HG03039 (cell line): ENCODE results near the gene FNBP1.
A peak's percentile ranks its signal among the peaks of the same experiment; 100 is the strongest.

Source experiments
- ATAC-seq: cut with Tn5 transposase; IDR thresholded peaks from one replicate; pipeline ENCODE4 v1.9.1; 2021; ENCODE audit warnings: mild to moderate bottlenecking, moderate library complexity; ENCODE audit not compliant: unreplicated experiment

FNBP1 gene

DNA sequence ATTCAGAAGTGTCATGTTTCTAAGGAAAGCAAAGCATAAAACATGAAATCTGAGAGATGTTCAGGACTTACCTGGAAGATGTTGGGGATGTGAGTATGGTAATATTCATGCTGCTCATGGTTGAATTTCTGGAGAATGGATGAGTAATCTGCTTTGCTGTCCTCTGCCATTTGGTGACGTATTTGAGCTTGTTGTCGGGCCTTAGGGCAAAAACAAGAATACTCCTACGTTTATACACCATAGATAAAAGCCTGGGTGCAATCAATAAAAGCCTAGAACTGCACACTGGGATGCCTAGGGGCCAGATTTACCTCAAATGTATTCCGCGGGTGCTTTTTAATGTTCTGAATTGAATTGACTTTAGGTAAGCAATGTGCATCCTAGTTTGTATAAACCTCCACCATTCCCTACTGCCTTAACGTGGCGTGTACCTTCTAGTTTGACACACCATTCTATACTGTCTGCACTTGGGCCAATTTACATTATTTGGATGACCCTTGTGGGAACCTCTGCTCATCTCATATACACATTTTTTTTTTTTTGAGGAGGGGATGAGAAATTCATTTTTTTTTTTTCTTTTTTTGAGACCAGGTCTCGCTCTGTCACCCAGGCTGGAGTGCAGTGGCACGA, 113.4 kb downstream of the FNBP1 start:
- ATAC-seq: no peak

DNA sequence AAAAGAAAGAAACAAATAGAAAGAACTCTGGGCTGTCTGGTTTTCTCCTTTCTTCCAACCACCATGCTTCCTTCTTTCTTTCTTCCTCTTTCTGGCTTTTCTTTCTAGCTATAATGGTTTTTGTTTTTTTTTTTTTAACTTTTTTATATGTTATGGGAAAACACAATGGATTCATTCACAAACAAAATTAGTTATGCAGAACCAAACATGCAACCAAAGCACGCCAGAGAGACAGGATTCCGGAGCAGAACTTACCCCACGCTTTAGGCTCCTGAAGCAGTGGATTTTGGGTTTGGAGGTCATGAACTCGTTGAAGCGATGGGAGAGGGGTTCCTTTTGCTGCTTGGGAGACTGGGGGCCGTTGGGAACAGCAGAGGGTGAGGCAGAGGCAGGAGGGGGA, 119.4 kb downstream of the FNBP1 start:
- no peak for ATAC-seq

DNA sequence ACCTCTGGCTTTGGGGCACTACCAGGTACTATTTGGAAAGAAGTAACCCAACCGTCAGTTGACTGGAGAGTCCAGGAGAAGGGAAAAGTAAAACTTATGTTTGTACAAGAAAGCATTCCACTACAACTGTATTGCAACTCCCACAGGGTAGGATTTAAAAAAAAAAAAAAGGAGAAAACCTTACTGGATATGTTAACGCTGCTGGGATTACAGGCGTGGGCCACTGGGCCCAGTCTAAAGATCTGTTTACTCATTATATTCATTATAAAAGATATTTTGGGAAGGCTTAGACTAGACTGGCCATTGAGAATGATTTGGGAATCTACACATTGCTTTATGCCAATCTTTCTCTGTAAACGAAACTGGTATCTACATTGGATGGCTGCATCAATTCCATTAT, 121.1 kb downstream of the FNBP1 start:
- no peak for ATAC-seq

DNA sequence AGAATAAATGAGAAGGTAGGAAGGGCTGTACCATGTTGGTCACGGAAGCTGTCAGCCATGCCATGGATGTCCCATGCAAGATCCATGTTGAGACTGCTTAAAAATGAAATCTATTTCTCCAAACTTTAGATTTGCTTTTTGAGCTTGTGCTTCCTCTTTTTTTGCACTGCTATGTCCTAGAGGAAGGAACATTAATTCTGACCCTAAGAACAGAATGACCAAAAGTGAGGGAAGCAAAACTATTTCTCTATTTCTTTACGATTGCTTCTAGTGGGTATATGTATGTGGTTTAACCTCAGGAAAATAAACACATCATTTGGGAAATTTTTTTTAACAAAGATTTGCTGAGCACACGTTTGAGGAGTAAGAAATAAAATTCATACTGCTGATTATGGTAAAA, 123.1 kb downstream of the FNBP1 start:
- ATAC-seq: no peak

DNA sequence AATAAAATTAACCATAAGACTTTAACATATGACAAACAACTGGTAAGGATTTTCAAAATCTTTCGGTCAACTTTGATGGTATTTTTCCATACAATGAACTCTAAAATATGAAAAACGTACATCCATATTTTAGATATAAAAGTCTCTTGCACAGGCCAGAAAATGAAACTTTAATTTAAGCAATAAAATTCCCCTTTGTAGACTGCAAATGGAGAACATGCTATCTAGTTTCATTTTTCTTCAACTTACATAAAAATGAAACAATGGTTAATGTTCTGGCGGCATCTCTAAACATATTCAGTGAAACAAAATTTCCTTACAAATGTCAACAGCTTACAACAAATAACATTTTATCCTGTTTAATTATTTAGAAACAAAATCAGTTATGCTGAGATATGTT, 123.7 kb downstream of the FNBP1 start:
- no peak for ATAC-seq

DNA sequence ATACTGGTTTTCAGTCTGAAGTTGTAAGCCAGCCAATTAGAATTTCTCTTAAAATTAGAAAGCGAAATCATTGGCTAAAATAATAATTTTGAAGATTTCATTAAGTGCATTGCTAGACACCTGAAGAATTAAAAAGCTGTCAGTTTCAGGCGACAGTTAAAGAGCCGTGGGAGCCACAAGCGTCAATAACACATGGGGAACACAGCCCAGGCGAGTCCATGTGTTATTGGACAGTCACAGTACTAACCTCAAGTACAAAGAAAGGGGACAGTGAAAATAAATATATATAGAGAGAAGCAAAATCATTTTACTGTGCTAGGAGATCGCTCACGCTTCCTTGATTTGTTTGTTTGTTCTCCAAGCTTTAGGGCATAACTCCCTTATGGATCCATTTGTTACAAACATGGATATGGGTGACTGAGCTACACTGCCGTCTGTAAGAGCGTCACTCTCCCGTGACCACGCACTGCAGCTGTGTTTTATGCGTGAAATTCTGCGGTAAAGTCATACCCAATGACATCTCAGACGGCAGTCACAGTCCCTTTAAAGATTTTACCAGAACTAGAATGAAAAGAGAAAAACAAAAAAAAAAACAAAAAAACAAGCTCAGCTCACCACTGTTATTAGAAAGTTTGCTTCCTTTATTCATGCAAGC, 124.6 kb downstream of the FNBP1 start:
- ATAC-seq: no peak

DNA sequence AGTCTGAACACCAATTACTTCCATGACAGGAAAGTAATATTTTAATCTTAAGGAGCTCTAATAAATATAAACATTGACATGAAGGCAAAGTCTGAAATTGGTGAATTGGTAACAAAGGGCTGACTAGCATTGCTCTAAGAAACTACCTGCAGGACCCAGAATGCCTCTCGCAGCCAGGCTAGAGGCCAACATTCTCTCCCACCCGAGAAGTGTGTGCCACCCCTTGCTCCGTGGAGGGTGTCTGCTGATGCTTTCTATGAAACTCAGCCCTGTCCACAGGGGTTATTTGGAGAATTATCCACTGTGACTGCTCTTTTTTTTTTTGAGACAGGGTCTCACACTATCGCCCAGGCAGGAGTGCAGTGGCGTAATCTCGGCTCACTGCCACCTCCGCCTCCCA, 126.3 kb downstream of the FNBP1 start:
- ATAC-seq: no peak

DNA sequence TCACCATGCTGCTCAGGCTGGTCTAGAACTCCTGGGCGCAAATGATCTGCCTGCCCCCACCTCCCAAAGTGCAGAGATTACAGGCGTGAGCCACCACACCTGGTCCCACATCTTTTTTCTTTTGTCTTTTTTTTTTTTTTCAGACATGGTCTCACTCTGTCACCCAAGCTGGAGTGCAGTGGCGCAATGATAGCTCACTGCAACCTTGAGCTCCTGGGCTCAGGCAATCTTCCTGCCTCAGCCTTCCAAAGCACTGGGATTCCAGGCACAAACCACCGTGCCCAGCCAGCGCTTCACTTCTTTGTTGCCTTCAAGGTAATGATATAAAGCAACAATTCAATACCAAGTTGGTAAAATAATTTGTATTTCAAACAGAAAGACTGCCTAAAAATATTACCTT, 128.9 kb downstream of the FNBP1 start:
- ATAC-seq: no peak

DNA sequence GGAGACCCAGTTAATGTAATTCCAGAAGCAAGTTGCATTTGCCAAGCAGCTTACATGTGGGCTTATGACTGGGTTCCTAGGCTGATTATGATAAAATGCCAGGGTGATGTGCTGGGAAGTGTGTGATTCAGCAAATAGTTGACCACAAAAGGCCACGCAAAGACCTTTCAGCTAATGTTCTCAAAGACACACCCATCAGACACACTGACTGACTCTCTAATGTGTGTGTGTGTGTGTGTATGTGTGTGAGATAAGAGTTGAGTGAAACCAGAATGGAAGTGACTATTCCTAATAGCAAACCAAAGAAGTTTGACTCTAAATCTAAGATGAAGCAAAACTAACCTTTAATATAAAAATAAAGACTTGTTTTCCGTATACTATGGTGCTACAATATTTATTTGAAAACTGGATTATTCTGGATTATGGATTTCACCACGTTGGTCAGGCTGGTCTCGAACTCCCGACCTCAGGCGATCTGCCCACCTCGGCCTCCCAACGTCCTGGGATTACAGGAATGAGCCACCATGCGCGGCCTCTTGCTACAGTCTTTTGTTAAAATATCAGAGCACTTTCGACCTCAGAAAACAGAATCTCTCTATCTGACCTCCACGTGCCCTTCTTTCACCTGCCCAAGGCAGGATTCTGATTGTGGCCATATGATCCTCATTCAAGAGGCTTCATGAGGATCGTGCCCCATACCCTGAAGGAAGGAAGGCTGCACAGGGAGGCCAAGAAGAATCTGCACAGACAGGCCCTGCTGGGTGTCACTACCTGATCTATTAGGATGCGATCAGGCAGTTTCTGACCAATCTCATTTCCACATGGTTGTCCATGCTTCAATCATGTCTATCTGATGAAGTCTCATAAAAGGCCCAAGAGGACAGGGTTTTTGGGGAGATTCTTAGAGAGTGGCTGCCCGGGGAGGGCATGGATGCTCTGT, 132.1 kb downstream of the FNBP1 start:
- ATAC-seq: no peak

DNA sequence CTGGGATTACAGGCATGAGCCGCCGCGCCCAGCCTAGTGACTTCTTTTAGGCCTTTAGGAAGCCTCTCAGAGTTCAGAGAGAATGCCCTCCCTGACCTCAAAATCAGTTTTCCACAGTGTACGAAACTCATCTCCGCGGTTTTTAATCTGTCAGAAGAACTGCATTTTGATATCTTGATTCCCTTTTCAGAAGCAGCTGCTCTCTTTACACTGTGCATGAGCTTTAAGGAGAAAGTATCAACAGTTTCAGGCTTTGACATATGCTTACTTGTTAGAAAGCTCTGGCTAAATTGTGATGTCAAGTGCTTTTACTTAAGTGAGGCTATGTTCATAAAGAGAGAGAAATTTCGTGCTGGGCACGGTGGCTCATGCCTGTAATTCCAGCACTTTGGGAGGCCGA, 133.1 kb downstream of the FNBP1 start:
- ATAC-seq: no peak

DNA sequence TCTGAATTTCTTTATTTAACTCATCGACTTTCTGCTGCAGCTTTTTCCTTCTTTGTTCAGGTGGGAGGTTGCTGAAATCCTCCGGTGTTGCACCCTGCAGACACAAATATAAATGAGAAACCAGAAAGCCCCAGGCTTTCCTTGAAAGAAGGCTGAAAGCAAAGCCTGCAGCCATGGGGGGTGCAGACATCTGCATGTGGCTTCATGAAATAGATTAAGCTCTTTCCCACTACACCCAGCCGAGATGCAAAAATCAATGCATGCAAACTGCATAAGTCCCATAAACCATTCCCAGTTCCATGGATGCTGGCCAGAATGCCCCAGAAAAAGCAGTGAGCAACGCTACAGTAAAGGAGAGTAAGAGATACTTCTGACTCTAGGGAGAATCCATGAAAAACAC, 134.1 kb downstream of the FNBP1 start:
- ATAC-seq: no peak

DNA sequence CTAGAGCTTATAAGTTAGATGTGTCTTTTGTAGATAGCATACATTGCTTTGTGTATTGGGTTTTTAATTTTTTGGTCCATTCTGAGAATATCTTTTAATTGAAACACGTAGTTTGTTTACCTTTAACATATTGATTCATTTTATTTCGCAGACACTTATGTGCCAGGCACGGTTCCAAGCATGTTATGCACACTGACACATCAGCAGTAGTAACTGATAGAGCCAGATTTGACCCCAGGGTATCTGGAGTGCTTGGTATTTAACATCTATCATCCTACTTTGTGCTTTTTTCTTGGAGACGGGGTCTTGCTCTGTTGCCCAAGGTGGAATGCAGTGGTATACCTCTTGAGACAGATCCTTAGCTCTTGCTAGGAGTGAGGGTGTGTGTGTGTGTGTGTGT, 135.8 kb downstream of the FNBP1 start:
- ATAC-seq: no peak

DNA sequence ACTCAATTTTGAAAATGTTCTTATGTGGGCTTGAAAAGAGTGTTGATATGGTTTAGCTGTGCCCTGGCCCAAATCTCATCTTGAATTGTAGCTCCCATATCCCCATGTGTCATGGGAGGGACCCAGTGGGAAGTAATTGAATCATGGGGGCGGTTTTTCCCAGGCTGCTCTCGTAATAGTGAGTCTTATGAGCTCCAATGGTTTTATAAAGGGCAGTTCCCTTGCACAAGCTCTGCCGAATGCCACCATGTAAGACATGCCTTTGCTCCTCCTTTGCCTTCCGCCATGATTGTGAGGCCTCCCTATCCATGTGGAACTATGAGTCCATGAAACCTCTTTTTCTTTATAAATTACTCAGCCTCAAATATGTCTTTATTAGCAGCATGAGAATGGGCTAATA, 136.7 kb downstream of the FNBP1 start:
- ATAC-seq: no peak

DNA sequence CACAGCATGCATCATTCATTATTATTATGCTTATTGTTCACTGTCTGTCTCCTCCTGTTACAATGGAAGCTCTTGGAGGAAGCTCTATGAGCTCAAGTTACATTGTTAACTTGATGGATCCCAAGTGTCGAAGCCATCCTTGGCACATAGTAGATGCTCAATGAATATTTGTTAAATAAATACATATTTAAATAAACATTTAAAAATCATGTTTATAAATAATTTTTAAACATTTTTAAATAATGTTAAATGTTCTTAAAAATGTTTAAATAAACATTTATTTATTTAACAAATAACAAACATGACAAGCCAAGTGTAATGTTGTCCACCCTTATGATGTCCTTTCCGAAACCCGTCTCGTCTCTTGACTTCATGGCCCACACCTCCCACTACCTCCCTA, 138.3 kb downstream of the FNBP1 start:
- ATAC-seq: no peak

DNA sequence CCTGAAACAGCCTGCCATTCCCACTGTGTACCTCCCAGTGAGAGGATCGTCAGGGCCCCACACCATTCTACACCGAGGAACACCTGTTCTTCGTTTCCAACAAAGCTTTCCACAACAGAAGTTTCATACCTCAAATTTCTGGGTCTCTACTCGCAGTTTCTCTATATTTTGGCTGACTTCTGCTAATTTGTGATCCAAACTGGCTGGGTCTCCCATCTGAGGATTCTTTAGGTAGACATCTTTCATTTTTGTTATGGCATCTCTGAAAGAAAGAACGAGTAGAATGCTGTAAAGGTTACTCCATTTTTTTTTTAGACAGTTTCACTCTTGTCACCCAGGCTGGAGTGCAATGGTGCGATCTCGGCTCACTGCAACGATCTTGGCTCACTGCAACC, 140.3 kb downstream of the FNBP1 start:
- no peak for ATAC-seq

DNA sequence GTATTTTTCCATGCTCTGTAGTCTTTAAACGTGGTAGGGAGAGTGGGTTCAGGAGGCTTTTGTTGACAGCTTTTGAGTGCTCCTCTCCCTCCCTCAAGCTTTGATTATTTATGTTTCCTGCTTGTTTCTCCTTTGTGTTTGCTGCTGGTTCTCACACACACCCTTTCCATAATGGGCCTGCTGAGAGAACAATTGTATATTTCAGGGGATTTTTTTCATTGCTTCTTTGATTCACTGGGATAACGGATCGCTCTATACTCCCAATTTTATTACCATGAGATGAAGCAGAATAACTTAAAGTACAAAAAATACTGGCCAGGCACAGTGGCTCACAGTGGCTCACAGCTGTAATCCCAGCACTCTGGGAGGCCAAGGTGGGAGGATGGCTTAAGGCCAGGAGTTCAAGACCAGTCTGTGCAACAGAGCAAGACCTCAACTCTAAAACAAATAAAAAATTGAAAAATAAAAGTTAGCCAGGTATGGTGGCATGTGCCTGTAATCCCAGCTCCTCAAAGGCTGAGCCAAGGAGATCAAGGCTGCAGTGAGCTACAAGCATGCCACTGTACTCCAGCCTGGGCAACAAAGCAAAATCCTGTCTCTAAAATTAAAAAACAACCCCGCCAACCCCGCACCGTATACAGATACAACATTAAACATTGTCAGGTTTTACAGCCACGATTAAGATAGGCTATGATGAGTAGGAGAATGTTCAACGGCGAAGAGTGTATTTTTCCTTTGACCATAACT, 140.8 kb downstream of the FNBP1 start:
- no peak for ATAC-seq

DNA sequence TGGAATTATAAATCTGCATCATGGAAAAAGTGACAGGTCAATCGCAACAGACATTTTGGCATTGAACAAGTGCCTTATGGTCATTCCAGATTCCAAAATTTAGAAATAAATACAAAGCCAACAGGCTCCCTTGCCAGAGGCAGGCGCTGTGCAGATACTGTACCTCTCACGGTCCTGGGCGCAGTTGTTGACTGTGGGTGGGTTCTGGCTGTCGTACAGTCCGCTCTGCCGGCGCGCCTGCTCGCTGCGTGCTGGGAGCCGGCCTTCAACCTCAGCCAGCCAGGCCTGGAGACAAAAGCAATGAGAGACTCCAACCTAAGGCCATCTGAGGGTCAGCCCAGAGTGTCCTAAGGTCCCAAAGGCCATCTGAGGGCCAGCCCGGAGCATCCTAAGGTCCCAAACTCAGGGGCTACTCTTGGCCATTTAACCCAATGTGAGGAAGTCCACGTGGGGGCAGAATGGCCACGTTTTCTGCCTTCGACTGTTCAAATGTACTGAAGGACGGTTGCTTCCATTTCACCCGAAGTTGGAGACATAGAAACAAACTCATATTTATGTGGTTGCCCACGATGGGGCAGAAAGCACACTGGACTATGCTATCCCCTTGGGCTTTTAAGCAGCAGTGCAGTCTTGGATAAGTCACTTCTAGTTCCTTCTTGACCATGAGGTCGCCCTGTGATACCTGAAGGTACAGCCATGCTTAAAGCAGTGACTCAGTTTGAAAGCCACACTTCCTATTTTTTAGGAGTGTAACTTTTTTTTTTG, 142.5 kb downstream of the FNBP1 start:
- ATAC-seq: peak; percentile 62

DNA sequence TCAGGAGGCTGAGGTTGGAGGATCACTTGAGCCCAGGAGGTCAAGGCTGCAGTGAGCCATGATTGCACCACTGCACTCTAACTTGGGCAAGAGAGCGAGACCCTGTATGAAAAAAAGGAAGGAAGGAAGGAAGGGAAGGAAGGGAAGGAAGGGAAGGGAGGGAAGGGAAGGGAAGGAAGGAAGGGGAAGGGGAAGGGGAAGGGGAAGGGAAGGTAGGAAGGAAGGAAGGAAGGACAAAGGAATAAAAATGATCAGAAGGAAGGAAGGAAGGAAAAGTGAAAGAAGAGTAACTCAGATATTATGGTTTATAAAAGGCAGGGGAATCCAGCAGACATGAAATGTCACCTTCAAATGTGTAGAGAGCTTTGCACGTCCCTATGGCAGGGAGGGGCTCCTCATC, 143.4 kb downstream of the FNBP1 start:
- no peak for ATAC-seq

DNA sequence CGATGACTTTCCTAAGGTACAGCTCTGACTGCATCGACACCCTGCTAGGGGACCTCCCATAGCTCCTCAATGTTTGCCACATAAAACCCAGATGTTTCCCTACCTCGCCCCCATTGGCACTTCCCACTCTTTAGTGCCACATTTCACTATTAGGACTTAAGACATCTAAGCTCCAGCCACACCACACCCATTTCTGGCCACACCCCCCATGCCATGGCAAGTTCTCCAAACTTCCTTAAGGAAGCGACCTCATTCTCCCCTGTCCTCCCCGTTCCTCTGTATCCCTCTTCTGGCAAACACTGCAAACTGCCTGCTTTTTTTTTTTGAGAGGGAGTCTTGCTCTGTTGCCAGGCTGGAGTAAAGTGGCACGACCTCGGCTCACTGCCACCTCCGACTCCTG, 144.8 kb downstream of the FNBP1 start:
- ATAC-seq: no peak

DNA sequence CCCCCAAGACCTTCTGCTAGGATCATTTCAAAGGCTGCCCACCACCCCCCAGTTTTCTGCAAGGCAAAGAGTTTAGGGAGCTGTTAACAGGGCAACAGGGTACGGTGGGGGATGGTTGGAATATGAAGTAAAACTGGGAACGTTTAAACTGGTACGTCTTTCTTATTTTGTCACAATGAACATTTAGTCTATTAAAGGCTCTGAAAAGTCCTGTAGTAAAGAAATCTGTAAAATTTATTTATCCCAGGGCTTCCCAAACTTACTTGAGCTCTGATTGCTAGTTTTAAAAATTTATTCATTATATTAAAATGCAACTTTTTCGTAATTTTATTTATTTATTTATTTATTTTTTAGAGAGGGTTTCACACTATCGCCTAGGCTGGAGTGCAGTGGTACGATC, 145.7 kb downstream of the FNBP1 start:
- no peak for ATAC-seq
